MM.1S (cell line): Measurements from ENCODE around the gene MBTPS1.

ENCODE experiments used
- CTCF ChIP-seq: fragments of 300-600 bp; sonication (generic); IDR thresholded peaks from 2 replicates; pipeline ENCODE4 v1.5.1; 2016; ENCODE audit warnings: antibody characterized with exemption, low read length, mixed read lengths
- EZH2 ChIP-seq: fragments of 300-600 bp; sonication (generic); optimal IDR thresholded peaks from 2 replicates; pipeline ENCODE3; 2017; ENCODE audit warnings: low read depth, mild to moderate bottlenecking, antibody characterized with exemption, low read length, mixed read lengths
- EZH2phosphoT487 ChIP-seq: fragments of 300-600 bp; sonication (generic); IDR thresholded peaks from 2 replicates; pipeline ENCODE4 v1.6.1; 2018; ENCODE audit warnings: antibody characterized with exemption, low read length

DNA sequence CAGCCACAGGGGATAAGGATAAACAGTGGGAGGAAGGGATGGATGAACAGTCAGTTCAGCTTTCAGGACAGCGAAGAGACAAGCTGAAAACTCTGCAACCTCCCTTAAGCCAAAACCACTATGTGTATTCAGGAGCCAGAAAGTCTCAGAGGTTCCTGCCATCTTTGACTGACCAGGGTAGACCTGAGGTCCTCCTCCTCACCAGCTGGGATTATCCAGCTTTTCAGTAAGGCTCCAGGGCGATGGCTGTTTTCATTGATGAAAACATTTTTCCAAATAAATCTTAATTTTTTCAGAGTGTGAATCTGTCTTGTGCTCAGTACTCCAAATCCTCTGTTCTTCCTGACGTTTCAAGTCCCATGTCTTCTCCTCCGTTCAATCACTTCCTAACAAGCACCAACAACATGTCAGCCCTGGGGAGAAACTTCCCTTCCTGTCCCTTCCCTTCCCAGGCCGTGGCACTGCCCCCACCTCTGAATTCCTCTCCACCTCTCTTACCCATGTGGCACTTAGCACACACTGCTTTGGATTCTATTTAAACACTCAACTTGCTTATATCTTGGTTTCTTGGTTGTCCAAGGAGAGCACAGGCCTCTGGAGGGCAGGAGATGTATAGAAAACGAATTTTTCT is 23.0 kb upstream of the MBTPS1 start:
- TF ChIP-seq CTCF (no peak), EZH2phosphoT487 (no peak), EZH2 (no peak)
